Measurements from ENCODE around the gene USP46.

USP46 gene

DNA sequence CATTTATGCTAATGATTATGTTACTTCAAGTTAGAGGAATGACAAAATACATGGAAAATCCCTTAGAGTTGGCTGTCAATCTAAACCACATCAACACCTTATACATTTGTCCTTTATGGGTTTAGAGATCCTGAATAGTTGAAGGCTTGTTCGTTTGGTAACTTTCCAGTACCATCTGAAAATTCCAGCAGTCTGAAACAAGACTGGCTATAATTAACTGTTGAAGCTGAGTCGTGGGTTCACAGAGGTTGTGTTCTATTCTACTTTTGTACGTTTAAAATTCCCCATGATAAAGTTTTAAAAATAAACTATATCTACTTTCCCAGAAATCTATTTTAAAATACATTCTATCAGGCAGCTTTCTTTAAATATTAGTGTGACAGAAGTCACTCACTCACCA is 73.0 kb downstream of the USP46 start:
- DNase-seq = no peak
- TF ChIP-seq GATA1 (IDR thresholded peaks at IDR 0.05; ENCODE audit: low read depth, low read length) (no peak), POLR2A (IDR thresholded peaks at IDR 0.05; ENCODE audit: low read length) (no peak)

DNA sequence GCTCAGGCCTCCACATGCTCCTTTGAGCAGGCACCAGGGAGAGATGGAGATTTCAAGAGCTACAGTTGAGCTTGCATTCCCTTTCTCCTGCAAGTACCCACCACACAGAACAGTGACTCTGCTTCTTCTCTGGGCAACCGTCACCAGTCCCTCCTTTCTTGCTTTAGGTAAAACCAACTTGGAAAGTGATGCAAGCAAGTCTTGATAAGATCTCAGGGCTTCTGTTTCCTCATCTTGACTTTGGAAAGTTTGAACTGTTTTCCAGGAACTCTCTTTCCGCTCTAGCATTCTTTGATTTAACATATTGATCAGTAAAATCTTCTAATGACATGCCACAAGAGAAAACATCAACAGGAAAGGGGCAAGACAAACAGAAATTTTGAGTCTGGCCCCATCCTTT is 73.7 kb downstream of the USP46 start:
- DNase-seq = no peak
- TF ChIP-seq GATA1 (IDR thresholded peaks at IDR 0.05; ENCODE audit: low read depth, low read length) (no peak), POLR2A (IDR thresholded peaks at IDR 0.05; ENCODE audit: low read length) (no peak)

DNA sequence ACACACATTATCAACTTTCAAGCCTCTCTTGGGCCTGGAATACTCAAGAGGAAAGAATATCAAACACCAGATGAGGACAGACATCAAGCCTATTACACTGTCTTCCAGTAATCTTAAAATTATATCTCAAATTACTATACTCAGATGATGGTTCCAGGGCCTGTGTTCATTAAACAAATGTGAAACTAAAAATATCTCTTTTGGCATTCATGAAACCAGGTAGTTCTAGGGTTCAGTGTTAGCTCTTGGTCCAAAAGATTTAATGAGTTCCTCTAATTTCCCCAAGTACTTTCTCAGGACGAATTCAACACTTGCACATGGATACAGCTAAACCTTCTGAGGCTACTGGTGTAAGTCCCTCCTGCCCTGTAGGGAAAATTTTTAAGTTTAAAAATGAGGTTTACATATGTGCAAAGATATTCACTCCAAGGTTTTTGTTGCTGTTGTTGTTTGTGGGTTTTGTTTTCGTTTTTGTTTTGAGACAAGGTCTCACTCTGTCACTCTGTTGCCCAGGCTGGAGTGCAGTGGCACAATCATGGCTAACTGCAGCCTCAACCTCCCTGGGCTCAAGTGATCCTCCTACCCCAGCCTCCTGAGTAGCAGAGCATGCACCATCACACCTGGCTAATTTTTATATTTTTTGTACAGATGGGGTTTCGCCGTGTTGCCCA is 79.4 kb downstream of the USP46 start:
- TF ChIP-seq POLR2A (IDR thresholded peaks at IDR 0.05; ENCODE audit: low read length) = no peak
- no peak for TF ChIP-seq GATA1 (IDR thresholded peaks at IDR 0.05; ENCODE audit: low read depth, low read length)

DNA sequence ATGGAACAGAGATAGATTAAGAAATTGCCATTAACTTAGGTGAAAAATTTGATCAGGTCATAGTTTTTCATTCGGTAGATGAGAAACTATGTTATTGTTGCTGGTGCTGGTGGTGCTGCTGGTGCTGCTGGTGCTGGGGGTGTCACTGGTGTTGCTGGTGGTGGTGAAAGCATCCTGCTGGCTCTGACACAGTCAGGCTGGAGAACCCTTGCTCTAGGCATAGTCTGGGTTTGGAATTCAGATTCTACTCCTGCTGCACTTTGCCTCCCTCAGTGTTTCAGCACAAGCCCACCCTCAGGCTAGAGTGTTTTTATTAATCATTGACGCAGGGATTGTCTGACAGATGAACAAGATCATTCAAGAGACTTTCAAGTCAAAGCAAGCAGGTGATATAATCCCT is 80.2 kb downstream of the USP46 start:
- no peak for DNase-seq

More for the DNA sequence above, 79.4 kb downstream of the USP46 start:
- DNase-seq = no peak

DNA sequence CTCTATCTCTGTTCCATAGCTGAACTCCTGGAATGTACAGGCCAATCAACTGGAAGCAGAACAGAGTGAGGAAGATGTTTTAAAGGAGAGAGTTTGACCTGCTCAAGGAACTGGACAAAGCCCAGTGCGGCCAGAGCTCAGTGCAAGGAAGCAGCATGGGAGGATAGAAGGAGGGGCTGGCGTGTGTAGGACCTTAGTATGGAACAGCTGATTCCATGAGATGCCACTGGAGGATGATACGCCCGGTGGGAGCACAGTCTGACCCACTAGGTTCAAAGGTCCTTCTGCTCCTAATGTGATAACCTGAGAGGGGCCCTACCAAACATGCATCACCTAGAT is 81.5 kb downstream of the USP46 start:
- TF ChIP-seq GATA1 (IDR thresholded peaks at IDR 0.05; ENCODE audit: low read depth, low read length) = no peak
- no peak for TF ChIP-seq POLR2A (IDR thresholded peaks at IDR 0.05; ENCODE audit: low read length)
- DNase-seq = no peak

More for the DNA sequence above, 80.2 kb downstream of the USP46 start:
- TF ChIP-seq POLR2A (IDR thresholded peaks at IDR 0.05; ENCODE audit: low read length) = no peak
- TF ChIP-seq GATA1 (IDR thresholded peaks at IDR 0.05; ENCODE audit: low read depth, low read length) = no peak

DNA sequence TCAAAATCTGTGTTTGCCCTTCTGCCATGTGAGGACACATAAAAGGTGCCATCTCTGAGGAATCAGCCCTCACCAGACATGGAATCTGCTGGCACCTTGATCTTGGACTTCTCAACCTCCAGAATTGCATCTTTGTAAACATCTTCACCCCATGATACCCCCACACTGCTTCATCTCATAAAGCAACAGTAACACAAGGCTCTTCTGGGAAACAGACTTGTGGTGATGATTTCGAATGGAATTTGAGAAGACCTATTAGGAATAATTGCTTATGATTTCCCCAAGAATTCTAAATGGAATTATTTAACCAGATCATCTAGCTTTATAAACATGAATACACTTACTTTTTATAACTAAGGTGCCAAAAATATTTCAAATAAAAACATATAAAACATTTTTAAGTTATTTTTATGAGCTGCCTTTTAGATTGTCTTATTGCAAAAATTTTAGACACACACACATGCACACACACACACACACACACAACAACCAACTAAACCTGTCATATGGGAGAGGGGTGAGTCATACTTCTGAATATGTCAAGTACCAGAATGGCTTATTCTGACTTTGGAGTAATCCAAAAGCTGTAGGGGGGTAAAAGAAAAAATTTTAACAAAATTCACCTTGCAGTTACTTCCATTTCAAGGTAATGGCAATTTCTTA is 82.0 kb downstream of the USP46 start:
- no peak for DNase-seq
- TF ChIP-seq POLR2A (IDR thresholded peaks at IDR 0.05; ENCODE audit: low read length) (no peak), GATA1 (IDR thresholded peaks at IDR 0.05; ENCODE audit: low read depth, low read length) (no peak)

DNA sequence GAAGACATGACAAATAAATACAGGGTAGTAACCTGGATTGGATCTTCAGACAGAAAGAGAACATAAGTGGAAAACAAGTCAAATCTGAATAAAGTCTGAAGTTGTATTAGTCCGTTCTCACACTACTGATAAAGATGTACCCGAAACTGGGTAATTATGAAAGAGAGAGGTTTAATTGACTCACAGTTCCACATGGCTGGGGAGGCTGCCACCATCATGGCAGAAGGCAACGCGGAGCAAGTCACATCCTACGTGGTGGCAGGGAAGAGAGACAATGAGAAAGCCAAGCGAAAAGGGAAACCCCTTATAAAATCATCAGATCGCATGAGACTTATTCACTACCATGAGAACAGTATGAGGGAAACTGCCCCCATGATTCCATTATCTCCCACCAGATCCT is 82.8 kb downstream of the USP46 start:
- no peak for DNase-seq
- no peak for TF ChIP-seq GATA1 (IDR thresholded peaks at IDR 0.05; ENCODE audit: low read depth, low read length)
- TF ChIP-seq POLR2A (IDR thresholded peaks at IDR 0.05; ENCODE audit: low read length) = no peak

DNA sequence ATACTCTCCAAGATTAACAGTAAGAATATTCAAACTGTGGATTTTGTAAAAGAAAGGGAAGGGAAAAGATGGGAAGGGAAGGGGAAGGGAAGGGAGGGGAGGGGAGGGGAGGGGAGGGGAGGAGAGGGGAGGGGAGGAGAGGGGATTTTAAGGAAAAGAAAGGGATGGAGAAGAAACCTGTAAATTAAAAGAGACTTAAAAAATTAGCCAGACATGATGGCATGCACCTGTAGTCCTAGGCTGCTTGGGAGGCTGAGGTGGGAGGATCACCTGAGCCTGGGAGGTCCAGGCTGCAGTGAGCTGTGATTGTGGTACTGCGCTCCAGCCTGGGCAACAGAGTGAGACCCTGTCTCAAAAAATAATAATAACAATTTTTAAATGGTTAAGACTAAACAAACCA is 83.7 kb downstream of the USP46 start:
- TF ChIP-seq GATA1 (IDR thresholded peaks at IDR 0.05; ENCODE audit: low read depth, low read length) = no peak
- TF ChIP-seq POLR2A (IDR thresholded peaks at IDR 0.05; ENCODE audit: low read length) = no peak
- no peak for DNase-seq

DNA sequence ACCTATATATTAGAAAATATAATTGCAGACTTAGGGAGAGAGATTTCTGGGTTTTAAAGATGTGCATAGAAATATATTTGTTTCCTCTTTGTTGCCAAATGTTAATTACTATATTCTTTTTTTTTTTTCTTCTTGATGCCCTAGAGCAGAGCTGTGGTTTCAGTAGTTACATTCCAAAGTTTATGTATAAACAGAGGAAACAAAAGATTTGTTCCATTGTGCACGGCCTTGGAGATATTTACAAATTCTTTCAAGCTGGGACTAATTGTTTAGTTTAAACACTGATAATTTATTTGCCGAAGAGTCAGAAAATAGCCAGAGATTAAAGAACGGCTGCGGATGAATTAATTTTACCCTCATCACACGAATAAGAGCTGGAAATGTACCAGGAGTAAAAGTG is 85.1 kb downstream of the USP46 start:
- no peak for DNase-seq
- TF ChIP-seq POLR2A (IDR thresholded peaks at IDR 0.05; ENCODE audit: low read length) = no peak
- no peak for TF ChIP-seq GATA1 (IDR thresholded peaks at IDR 0.05; ENCODE audit: low read depth, low read length)

DNA sequence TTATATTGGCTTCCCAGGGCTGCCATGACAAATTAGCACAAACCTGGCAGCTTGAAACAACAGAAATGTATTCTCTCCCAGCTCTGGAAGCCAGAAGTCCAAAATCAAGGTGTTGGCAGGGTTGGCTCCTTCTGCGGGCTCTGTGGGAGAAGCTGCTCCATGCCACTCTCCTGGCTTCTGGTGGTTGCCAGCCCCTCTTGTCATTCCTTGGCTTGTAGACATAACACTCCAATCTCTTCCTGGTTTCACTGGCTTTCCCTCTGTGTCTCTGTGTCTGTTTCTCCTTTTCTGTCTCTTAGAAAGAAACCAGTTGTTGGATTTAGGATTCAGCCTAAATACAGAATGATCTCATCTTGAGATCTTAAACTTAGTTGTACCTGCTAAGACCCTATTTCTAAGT is 85.5 kb downstream of the USP46 start:
- no peak for DNase-seq
- TF ChIP-seq GATA1 (IDR thresholded peaks at IDR 0.05; ENCODE audit: low read depth, low read length) (no peak), POLR2A (IDR thresholded peaks at IDR 0.05; ENCODE audit: low read length) (no peak)

DNA sequence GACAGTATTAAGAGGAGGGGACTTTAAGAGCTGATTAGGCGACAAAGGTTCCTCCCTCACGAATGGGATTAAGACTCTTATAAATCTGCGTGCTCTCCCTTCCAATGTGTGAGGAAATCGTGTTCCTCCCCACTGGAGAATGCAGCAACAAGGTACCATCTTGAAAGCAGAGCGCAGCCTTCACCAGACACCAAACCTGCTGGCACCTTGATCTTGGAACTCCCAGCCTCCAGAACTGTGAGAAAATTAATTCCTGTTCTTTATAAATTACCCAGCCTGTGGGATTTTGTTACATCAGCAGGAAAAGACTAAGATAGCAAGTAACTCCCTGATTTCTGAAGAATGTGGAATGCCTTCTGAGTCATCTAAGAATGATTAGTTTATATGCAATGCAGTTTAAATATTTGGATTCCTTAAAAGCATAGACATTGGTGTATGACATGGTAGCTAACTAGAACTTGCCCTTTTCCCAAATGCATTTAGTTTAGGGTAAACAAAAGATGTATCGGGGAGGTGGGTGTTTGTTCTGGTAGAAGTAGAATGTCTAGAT is 86.1 kb downstream of the USP46 start:
- TF ChIP-seq GATA1 (IDR thresholded peaks at IDR 0.05; ENCODE audit: low read depth, low read length) = no peak
- TF ChIP-seq POLR2A (IDR thresholded peaks at IDR 0.05; ENCODE audit: low read length) = no peak
- DNase-seq = no peak

DNA sequence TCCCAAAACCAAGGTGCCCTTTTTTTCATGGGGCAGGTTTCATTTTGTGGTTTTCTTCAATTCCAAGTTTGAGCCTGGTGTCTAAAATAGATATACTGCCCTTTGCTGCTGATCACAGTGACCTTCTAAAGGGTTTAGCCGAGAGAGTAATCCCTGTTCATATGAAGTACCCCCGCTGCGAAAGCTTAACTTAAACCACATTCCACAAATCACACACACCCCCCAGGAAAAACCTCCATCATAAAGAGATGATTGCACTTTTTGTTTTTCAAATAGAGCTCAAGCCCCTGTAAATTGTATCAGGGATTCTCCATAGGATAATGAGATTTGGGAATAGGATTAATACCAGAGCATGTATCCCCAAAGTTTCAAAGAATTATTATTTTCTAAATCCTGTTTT is 90.8 kb downstream of the USP46 start:
- no peak for TF ChIP-seq GATA1 (IDR thresholded peaks at IDR 0.05; ENCODE audit: low read depth, low read length)
- no peak for TF ChIP-seq POLR2A (IDR thresholded peaks at IDR 0.05; ENCODE audit: low read length)
- no peak for DNase-seq

DNA sequence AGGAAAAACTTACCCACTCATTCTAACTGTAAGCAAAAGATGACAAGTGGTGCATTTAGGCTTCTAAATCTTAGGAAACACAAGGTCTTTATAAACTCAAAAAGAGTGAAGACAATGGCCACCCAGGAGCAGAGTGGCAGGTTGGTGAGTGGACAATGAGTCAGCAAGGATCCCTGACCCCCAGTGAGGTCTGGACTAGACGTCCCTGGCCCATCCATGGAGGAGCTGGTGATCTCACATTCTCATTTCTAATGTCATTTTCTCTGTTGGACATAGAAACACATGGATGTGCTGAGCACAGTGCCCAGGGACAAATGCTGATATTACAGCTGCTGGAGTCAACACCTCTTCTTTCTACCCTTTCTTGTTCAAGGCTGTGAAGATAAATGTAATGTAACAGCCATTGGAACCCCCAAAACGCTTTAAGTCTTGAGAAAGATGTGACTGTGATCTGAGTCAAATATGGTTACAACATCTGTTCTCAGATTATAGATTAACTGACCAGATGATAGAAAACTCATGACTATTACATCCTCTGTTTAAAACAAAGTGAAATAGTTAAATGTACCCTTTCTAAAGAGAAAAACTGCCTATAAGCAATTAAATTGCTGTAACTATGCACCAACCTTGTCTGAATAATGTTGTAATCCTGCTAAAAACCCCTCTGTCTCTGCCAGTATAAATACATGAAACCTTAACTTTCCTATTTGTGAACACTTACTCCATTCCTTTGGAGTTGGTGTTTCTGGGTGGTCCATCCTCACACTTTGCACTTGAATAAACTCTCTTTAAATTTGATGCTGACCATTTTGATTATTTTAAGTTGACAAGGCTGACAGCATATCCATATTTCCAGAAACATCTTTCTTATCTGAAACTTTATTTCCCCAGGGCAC is 92.7 kb downstream of the USP46 start:
- TF ChIP-seq GATA1 (IDR thresholded peaks at IDR 0.05; ENCODE audit: low read depth, low read length) (no peak), POLR2A (IDR thresholded peaks at IDR 0.05; ENCODE audit: low read length) (no peak)
- DNase-seq = no peak

DNA sequence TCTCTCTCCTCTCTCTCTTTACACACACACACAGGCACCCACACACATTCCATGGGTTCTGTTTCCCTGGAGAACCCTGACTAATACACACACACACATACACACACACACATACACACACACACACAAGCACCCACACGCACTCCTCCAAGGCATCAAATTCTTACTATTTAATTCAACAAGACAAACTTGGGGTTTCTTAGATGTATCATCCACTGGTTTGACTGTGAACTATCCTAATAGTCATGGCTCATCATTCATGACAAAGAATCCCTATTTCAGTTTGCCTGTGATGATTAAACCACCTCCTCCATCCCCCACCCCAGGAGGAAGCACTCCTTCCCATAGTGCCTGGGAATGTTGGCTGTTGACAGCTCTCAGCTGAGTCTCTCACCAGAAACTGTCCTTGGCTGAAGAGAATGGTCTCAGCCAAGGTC is 98.2 kb downstream of the USP46 start:
- no peak for DNase-seq
- TF ChIP-seq GATA1 (IDR thresholded peaks at IDR 0.05; ENCODE audit: low read depth, low read length) (no peak), POLR2A (IDR thresholded peaks at IDR 0.05; ENCODE audit: low read length) (no peak)

Measured in erythroblast (primary cell).